SU-DHL-6 (cell line): ENCODE data around the gene DOCK8.

Experiments used
- H2AFZ ChIP-seq: fragments of 200-600 bp; sonication (generic); 2 replicates; pipeline ENCODE4 v1.6.1; 2014; ENCODE audit warnings: low read depth, mild to moderate bottlenecking, moderate library complexity, mixed read lengths, antibody characterized with exemption, low read length; ENCODE audit not compliant: severe bottlenecking
- H3F3A ChIP-seq: fragments of 200-600 bp; shearing (Covaris generic); 2 replicates; pipeline ENCODE4 v1.6.0; 2016; ENCODE audit warnings: antibody characterized with exemption, mild to moderate bottlenecking; ENCODE audit not compliant: insufficient read depth
- H3K27ac ChIP-seq: fragments of 200-600 bp; sonication (generic); 2 replicates; pipeline ENCODE4 v1.5.1; 2016; ENCODE audit warnings: low read depth, mild to moderate bottlenecking, low read length, moderate library complexity, mixed read lengths
- H3K27me3 ChIP-seq: fragments of 200-600 bp; sonication (generic), shearing (Covaris generic); 2 replicates; pipeline ENCODE4 v1.6.0; 2014; ENCODE audit warnings: mild to moderate bottlenecking, low read length
- H3K36me3 ChIP-seq: fragments of 200-600 bp; sonication (generic); 2 replicates; pipeline ENCODE4 v1.6.1; 2014; ENCODE audit warnings: mild to moderate bottlenecking, low read length, mixed read lengths
- H3K4me2 ChIP-seq: fragments of 300-600, 200-600 bp; shearing (Covaris generic), sonication (generic); 2 replicates; pipeline ENCODE4 v1.6.0; 2014; ENCODE audit warnings: low read length, low read depth, mild to moderate bottlenecking; ENCODE audit not compliant: poor library complexity, severe bottlenecking
- H3K4me3 ChIP-seq: fragments of 200-600 bp; sonication (generic); 2 replicates; pipeline ENCODE4 v1.5.1; 2014; ENCODE audit warnings: antibody characterized with exemption, low read length, mild to moderate bottlenecking, mixed read lengths; ENCODE audit not compliant: insufficient read depth, poor library complexity, severe bottlenecking
- H3K79me2 ChIP-seq: fragments of 200-600 bp; sonication (generic); 2 replicates; pipeline ENCODE4 v1.6.1; 2014; ENCODE audit warnings: mild to moderate bottlenecking, low read length, moderate library complexity; ENCODE audit not compliant: insufficient read depth
- H3K9ac ChIP-seq: fragments of 200-600 bp; sonication (generic); 2 replicates; pipeline ENCODE4 v1.7.0; 2014; ENCODE audit warnings: mild to moderate bottlenecking, low read length
- H3K9me2 ChIP-seq: fragments of 200-600 bp; sonication (generic); replicated peaks from 2 replicates; pipeline ENCODE4 v1.6.1; 2014; ENCODE audit warnings: low read length; ENCODE audit not compliant: insufficient read depth
- H3K9me3 ChIP-seq: fragments of 200-600 bp; sonication (generic); 2 replicates; pipeline ENCODE4 v1.6.1; 2014; ENCODE audit warnings: low read length, mixed read lengths; ENCODE audit not compliant: insufficient read depth
- H4K20me1 ChIP-seq: fragments of 200-600 bp; sonication (generic); 2 replicates; pipeline ENCODE4 v1.6.1; 2014; ENCODE audit warnings: low read depth, mild to moderate bottlenecking, antibody characterized with exemption, low read length, moderate library complexity, mixed read lengths
- CTCF ChIP-seq: fragments of 200-600 bp; sonication (generic); IDR thresholded peaks from one replicate; pipeline ENCODE4 v1.5.1; 2017; ENCODE audit warnings: antibody characterized with exemption, mild to moderate bottlenecking, low read length, moderate library complexity; ENCODE audit not compliant: insufficient read depth, poor library complexity, severe bottlenecking
- EZH2phosphoT487 ChIP-seq: fragments of 200-600 bp; sonication (generic), shearing (Covaris generic); conservative IDR thresholded peaks from 2 replicates; pipeline ENCODE4 v1.6.1; 2018; ENCODE audit warnings: mild to moderate bottlenecking, antibody characterized with exemption, low read length, moderate library complexity, mixed read lengths

Gene DOCK8

GRCh38 chr9:462121-462520 lies 247.5 kb downstream of the DOCK8 start:
- Histone ChIP-seq H3K4me2 (no peak overlapping the region), H3F3A (peaks cover 13% of the 10 kb centered on the region; the same call in 1 of the 2 replicates), H4K20me1 (no peaks in the 10 kb centered on the region), H3K4me3 (no peak overlapping the region), H3K9me3 (no peaks in the 10 kb centered on the region), H3K9ac (no peak overlapping the region), H3K36me3 (peaks cover 28% of the 10 kb centered on the region), H3K79me2 (no peaks in the 10 kb centered on the region), H3K27me3 (no peaks in the 10 kb centered on the region), H2AFZ (no peak overlapping the region), H3K9me2 (no peaks in the 10 kb centered on the region), H3K27ac (no peak overlapping the region)
- TF ChIP-seq CTCF (no peak), EZH2phosphoT487 (no peak)

GRCh38 chr9:462606-463005 lies 247.9 kb downstream of the DOCK8 start:
- Histone ChIP-seq H3K9me3 (no peaks in the 10 kb centered on the region), H3K4me3 (no peak overlapping the region), H3K4me2 (no peak overlapping the region), H3K79me2 (no peaks in the 10 kb centered on the region), H4K20me1 (no peaks in the 10 kb centered on the region), H3K36me3 (peaks cover 27% of the 10 kb centered on the region), H2AFZ (no peak overlapping the region), H3F3A (peaks cover 13% of the 10 kb centered on the region; the same call in 1 of the 2 replicates), H3K27ac (no peak overlapping the region), H3K9me2 (no peaks in the 10 kb centered on the region), H3K9ac (no peak overlapping the region), H3K27me3 (no peaks in the 10 kb centered on the region)
- TF ChIP-seq CTCF (no peak), EZH2phosphoT487 (no peak)

GRCh38 chr9:463455-464171 lies 248.9 kb downstream of the DOCK8 start:
- Histone ChIP-seq H3K4me2 (no peak overlapping the region), H3K27me3 (no peaks in the 10 kb centered on the region), H3K36me3 (peaks cover 27% of the 10 kb centered on the region), H3K9me3 (no peaks in the 10 kb centered on the region), H3F3A (peaks cover 16% of the 10 kb centered on the region), H3K27ac (no peak overlapping the region), H3K9me2 (no peaks in the 10 kb centered on the region), H3K4me3 (no peak overlapping the region), H3K9ac (no peak overlapping the region), H2AFZ (no peak overlapping the region), H3K79me2 (no peaks in the 10 kb centered on the region), H4K20me1 (no peaks in the 10 kb centered on the region)
- TF ChIP-seq CTCF (no peak), EZH2phosphoT487 (no peak)
